Hematopoietic multipotent progenitor cell treated with erythropoietin and hydrocortisone succinate and interleukin-3 and kit ligand, for 8 days (in vitro differentiated cells): ENCODE results near the gene CCDC191.
A peak's percentile ranks its signal among the peaks of the same experiment; 100 is the strongest.

Experiments
- DNase-seq: peaks from one replicate; pipeline ENCODE4 v3.0.0-alpha.2; 2015

The CCDC191 gene

GRCh38 chr3:114056130-114057010 is at the start of gene CCDC191, which contains the start of gene QTRT2:
TSS of gene CCDC191 (minus strand) at chr3:114056526. CDS start at chr3:114056466, 60 bp downstream.
TSS of gene QTRT2 (plus strand) at chr3:114056737. CDS start at chr3:114065258, 8,521 bp downstream.
- peak; percentile 99 for DNase-seq

GRCh38 chr3:114104414-114104813 is 48.1 kb upstream of the CCDC191 start:
- no peak for DNase-seq

DNA sequence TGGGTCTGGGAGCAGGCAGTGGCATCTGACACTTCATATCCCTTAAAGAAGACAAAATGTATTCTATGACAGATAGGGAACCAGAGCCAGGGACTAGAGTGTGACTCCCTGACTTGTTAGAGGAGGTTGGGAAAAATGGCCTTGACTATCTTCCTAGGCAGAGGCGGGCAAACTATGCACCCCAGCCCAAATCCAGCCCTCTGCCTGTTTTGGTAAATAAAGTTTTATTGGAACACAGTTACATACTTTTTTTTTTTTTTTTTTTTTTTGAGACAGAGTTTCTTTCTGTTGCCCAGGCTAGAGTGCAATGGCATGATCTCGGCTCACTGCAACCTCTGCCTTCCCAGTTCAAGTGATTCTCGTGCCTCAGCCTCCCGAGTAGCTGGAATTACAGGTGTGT is 47.5 kb upstream of the CCDC191 start:
- no peak for DNase-seq

GRCh38 chr3:114103181-114103580 is 46.9 kb upstream of the CCDC191 start:
- DNase-seq, result no peak

DNA sequence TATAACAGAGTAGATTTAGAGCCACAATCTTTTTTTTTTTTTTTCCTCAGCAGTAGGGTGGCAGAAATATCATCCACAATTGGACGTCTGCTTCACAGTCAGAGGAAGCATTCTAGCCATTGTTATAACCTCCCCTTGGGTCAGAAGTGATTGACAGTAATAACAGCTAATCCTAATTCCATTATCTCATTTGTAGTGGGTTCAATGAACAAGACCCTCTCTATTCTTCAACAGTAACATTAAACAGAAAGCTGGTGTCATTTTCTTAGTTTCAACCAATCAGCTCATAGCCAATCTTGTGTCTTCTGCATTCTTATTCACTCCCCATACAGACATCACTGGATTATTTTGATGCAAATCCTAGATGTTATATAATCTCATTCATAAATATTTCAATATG is 44.8 kb upstream of the CCDC191 start:
- no peak for DNase-seq

- DNase-seq, result no peak
Observed at GRCh38 chr3:114095796-114096195, 39.5 kb upstream of the CCDC191 start.

DNA sequence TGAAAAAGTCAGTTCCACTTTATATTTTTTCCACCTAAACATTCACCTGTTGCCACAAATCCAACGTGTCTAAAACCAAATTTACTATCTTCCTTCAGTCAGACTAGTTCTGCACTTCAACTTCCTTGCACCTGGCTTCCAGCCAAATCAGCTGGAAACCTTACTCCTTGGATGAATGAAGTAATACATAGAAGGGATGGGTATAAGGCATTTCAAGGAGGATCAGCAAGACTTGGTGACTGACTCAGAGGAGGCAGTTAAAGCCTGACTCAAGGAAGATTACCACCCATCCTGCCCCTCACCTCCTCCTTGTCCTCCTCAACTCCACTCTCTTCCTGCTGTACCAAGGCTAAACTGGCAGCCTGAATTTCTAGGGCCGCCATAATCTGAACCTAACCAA is 37.3 kb upstream of the CCDC191 start:
- DNase-seq, result no peak

- DNase-seq, result no peak
Observed at GRCh38 chr3:114093016-114093380, 36.7 kb upstream of the CCDC191 start.

DNA sequence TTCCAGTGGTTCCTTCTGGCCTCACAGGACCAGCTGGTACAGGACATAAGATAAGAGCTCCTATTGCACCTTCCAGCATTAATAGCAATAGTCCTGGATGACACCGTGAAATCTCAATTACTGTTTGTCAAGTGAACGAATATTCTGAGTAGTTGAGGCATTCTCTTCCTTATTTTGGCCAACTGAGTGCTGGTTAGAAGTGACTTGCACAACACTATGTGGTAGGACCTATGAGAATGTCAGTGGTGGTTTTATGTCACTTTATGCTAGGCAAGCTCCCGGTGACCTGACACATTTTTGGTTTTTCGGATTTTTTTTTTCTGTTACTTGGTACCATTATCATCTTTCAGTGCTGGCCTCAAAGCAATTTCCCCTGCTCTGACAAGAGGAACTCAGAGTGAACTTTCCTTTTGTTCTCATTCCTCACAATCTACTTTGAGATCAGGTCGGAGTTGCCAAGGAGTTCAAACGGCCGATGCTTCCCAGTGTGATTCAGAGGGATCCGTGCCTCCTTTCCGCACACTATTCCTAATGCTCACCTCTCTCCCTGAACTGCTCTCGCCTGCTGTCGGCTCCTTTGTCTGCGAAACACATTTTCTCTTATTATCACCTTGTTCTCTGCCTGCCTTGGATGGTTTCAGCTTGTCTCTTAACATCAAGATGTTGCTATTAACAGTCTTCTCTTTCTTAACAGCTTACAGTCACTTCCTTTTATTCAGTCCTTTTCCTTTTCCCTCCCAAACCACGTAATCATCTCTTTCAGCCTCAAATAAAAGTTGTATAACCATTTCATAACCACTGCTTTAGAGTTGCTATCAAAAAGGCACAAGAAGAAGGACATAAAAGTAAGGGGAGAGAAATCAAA is 36.1 kb upstream of the CCDC191 start:
- DNase-seq, result no peak

GRCh38 chr3:114089675-114090074 is 33.3 kb upstream of the CCDC191 start:
- DNase-seq, result no peak

DNA sequence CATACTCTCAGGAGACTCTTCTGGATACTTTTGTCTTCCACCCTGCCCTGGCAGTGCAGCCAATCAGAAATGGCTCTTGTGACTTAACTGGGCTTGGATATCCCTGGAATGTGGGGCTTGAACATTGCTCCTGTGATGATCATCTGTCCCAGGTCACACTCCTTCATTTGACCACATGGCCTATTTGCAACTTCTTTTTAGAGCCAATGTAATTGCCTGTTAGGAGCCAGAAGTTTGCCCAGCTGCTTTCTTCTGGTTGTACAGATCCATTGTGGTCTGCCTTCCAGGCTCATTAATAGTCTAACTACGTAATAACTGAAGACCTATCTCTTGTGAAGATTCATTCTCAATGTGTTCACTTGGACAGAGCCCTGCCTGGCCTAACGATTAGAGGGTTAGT is 30.0 kb upstream of the CCDC191 start:
- no peak for DNase-seq

GRCh38 chr3:114083112-114083511 is 26.8 kb upstream of the CCDC191 start:
- DNase-seq, result no peak

DNA sequence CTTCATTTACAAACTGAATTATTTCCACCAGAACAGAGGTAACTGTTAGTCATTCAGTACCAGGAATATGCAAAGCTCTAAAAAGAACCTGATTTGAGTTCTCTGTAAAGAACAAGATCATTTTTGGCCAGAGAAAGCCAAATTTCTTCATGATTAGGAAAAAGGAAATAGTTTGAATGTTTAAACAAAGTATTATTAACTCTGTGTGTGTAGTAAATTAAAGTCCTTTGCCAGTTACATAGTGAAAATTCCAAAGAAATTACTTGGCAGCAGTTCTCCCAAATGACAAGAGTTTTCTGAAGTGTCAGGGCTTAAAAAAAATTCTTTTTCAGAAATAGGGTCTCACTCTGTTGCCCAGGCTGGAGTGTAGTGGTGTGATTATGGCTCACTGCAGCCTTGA is 24.7 kb upstream of the CCDC191 start:
- DNase-seq, result no peak

DNA sequence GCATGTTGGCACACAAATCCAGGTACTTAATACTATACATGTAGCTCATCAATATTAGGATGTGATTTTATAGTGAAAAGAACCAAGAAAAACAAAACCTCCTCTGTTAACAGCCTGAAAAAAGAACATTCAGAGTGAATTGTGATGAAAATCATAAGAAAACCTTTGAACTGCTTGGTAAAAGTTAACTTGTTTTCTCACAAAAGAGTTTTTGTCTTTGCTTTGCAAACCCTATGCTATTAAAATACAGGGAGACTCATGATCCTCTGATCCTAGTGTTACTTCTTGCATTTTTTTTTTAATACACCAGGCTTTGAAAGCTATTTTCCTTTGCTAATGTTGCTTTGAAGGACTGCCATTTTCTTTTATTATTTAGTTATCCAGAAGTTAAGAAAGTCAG is 23.9 kb upstream of the CCDC191 start:
- no peak for DNase-seq

DNA sequence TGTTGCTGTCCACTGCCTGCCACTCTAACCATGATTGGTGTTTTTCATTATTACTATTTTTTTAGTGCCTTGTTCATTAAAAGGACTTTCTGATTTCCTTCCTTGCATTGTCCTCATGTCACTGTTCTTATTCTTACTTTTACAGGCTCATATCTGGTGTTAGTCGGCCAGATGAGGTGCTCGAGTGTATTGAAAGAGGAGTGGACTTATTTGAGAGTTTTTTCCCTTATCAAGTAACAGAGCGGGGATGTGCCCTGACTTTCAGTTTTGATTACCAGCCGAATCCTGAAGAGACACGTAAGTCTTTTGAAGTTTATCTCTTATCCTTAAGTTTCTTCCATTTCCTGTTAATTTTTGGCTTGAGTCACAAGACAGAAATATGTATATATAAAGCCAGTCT is 23.4 kb upstream of the CCDC191 start:
- DNase-seq, result peak; percentile 44

DNA sequence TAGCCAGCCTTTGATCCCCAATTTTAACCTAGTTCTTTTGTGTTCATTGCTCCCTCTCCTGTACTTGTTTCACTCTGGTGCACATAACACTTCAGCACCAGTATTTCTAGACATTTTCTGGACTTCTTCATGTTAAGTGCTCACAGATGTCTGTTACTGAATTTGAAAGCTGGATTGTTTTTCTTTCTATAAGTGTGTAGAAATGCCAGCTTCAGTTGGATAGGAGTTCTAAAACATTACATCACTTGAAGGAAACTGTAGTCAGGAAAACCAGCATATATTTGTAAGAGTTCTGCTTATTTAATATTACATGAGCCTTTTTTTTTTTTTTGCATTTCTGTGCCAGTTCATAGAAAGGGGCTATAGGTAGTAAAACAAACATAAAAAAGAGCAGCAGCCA is 21.8 kb upstream of the CCDC191 start:
- no peak for DNase-seq

- DNase-seq, result no peak
Observed at GRCh38 chr3:114076711-114077110, 20.4 kb upstream of the CCDC191 start.

DNA sequence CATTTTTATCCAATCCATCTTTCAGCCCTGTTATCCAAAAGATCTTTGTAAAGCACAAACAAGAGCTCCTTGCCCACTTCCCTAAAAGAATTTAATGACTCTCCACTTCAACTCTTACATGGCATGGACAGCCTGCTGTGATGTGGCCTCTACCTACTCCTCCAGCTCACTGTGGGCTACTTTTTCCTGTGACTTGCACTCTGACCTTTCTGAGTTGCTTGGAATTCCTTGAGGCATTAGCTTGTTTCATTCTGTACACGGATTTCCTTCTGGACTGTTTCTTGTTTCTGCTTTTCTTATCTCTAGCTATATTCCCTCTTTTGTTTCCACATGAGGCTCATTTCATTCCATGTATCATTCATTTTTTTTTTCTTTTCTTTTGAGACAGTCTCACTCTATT is 15.5 kb upstream of the CCDC191 start:
- no peak for DNase-seq

- no peak for DNase-seq
Observed at GRCh38 chr3:114068336-114068735, 12.0 kb upstream of the CCDC191 start.

DNA sequence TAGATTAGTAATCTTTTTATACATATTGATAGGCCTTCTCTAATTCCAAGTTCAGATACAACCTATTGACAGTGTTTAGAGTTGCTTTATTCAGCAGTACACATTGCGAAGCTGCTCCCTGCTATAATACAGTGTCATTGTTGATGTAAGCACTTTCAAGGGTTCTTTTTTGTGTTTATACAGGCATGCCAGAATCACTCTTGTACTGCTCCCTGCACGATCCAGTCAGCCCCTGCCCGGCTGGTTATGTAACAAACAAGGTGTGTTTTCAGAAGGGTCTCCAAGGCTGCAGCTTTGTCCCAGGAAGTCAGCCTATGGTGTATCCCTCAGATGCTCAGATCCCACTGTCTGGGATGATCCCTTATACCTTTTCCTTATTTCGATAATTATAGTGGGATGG is 11.5 kb upstream of the CCDC191 start:
- no peak for DNase-seq

GRCh38 chr3:114060906-114061655 is 4.8 kb upstream of the CCDC191 start:
- no peak for DNase-seq

- DNase-seq, result no peak
Observed at GRCh38 chr3:114058646-114059045, 2.3 kb upstream of the CCDC191 start.

- no peak for DNase-seq
Observed at GRCh38 chr3:114057011-114057347, 653 bp upstream of the CCDC191 start.
